ENCODE measurements around the gene ICA1. TPM values are rescaled to one million over a fixed set of nuclear protein-coding genes. Genes with fewer than 3 reads are reported as not detected.
A peak's percentile ranks its signal among the peaks of the same experiment; 100 is the strongest.

The ICA1 gene
- total RNA-seq, 1 donor from 2014 or later, result 28.0 TPM

DNA sequence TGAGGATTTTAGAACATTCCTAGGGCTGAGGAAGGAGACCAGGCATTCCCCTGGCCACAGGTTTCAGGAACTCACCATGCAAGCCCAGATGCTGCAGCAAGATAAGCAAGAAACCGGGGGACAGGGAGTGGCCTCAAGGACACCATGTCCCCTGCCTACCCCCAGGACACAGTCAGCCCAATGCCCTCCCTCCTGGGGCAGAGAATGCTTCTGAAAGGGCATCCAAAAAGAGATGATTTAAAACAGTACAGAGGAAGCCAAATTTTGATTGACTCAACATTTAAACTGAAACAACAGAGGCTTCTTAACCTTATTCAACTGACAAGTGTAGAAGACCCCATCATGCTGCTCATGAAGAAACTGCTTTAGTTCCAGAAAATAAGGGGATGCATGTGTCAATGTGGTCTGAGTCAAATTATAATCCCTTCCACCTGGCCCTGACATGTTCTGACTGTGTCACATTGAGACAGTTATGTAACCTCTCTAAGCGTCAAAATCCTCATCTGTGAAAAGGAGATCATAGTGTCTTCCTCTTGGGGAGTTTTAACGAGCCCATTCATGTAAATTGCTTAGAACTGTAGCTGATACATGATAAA is 60.0 kb downstream of the ICA1 start:
- DNase-seq (ENCODE audit: low read depth in 2 of 2), result no peak

DNA sequence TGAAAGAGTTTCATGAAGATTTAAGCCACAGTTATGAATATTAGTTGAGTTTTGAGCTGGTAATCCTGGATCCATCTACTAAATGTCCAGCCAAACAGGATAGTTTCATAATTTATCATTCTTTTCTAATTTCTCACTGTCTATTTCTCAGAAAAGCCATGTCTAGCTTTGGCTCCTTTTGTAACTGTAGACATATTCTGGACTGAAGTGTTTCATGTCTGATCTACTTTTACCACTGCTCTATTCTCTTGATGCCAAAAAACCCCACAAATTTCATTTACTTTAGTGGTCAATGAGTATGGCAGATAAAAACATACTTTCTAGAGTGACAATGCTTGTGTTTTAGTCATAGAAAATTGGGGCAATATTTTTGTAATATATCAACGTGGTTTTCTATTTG is 61.2 kb downstream of the ICA1 start:
- no peak for DNase-seq (ENCODE audit: low read depth in 2 of 2)

DNA sequence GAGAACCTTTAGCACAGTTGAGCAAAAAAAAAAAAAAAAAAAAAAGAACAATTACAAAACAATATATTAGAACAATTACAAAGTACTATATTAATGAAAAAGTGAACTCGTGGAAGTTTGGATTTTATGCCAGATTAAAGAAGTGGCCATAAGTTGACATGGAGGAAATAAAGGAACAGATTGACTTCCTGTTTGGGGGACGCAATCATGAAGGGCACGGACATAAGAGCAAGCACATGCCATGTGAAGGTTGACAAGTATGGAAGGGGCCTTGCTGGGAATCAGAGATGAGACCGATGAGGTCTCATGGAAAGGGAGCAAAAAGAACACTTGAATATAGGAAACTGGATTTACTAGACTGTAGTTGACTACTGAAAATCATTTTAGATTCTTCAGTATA is 61.7 kb downstream of the ICA1 start:
- DNase-seq (ENCODE audit: low read depth in 2 of 2), result no peak

DNA sequence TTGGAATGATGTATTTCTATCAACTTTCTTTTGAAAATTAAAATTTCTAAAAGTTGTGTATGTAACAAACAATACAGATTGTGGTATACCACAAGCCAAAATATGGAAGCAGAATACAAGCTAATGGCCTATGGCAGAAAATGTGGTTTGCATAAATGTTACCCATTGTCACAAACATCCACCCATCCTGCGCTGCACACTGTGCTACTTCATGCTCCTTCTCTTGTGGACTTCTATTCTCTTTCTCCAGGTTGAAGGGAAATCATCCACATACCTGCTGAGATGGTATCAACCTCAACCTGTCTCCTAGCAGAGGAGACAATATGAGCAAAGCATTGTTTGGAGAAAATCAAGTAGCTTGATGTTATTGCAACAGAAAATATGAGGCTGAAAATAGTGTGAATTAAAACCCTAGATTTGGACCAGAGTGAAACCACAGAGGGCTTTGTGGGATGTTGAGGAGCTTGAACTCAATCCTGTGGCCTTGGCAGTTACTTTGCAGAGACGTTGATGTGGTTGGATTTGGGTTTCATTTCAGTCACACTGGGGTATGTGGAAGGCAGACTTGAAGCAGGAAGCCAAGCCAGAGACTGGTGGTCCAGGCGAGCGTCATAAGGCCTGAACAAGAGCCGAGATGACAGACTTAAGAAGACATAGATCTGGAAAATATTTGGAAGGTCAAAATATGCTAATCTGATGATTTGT is 63.8 kb downstream of the ICA1 start:
- DNase-seq (ENCODE audit: low read depth in 2 of 2), result no peak

DNA sequence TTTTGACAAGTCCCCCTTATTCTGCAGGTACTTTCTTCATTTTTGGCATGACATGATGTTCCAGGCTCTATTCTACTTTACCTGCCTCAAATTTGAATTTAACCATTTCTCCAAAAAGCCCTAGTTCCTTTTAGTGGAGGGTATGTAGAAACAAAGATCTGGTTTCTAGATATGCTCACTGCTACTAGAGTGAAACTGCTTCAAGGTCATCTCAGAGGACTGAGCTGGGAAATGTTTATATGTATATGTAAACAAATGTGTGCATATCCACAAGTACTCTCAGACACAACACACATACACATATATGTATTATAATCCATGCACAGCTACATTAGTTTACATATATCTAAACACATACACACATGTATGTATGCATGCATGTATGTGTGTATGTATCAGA is 69.1 kb downstream of the ICA1 start:
- no peak for DNase-seq (ENCODE audit: low read depth in 2 of 2)

DNA sequence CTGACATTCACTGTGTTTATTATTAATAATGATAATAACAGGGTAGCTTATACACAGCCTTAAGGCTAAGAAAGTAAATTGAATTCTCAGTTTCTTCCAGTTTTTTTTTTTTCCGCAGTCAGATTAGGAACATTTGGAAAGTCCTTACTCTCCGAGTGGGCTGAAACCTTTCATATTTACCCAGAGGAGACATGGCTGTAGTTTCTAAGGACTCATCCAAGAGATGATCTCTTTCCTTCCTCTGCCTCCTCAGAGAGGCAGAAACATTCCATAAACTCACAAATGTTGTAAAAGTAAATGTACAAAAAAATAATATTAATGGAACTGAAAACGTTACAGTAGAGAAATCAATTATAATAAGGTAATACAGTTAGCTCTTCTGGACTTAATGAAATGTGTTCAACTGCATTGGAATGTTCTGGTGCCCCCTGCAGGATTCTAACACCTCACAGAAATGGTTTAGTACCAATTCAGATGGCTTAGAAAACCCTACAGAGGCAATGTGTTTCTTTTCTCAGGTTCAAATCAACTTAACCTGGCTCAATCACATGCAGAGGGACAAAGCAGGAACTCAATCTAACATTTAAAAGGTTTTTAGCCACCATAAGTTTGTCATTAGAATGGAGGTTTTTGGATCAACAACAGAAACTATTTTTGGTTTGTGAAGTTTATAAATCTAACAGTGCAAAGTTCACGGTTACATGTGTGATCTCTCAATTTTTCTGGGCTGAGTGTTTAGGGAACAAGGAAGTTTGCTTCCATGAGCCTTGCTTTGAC is 71.7 kb downstream of the ICA1 start:
- DNase-seq (ENCODE audit: low read depth in 2 of 2), result peak; percentile 39 to 66

DNA sequence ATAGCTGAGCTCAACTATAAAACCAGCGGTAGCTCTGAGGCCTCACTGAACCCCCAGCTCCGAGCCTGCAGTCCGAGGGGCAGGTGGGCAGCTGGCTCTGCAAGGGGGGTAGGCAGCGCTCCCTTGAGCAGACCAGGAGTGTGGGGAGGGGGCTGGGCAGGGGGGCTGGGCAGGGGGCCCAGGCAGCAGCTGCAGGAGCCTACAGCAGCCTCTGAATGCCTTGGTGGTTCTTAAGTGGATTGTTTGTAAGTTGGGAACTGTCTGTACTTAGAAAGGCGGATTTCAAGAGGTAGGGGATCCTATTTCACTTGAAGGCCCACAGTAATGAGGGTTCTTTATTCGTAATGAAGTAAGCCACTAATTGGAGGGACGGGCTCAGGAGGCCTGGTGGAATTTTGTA is 72.3 kb downstream of the ICA1 start:
- no peak for DNase-seq (ENCODE audit: low read depth in 2 of 2)

DNA sequence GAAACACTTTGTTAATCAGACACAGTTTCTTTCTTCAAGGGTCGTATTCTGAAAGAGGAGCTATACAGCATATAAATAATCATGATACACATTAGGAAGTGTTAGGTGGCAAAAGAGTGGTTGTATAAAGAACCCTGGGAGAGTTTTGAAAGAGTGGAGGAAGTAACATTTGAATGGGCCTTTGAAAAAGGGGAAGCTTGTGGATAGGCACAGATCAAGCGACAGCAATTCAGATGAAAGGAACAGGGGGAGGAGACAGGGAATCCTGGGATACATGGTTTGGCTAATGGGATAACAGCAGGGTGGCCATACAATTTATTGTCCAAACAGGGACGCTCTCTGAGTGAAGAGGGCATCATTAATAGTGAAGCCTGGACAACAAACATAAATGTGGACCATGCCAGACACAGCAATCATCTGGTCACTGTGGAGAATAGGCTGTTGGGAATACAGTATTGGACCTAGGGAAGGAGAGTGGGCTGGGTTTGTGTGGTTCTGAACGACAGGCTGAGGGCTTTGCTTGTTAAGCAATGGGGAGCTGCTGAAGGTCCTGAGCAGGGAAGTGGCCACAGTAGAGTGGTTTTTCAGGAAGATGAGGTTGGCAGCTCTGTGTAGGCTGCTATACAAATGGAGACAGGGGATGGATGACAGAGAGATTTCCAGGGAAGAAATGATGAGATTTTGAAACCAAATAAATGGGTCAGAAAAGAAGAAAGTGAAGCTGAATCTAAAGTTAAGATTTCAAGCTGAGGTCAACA is 75.9 kb downstream of the ICA1 start:
- DNase-seq (ENCODE audit: low read depth in 2 of 2), result no peak

DNA sequence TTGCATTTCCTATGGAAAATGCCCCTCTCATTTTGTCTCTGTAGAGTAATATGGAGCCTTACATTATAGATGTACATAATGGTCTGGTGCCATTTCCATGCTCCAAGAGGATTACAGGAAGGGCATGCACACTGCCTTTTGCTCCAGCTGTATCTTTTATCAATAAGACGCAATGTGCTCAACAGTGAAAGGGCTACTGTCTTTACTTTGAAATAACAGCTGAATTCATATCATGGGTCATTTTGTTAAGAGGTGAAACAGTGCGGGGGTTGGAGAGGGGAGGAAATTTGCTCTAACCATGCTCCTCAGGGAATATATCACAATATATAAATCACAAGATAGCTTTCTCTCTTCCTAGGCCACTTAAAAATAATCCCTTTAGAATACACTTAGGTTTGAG is 77.7 kb downstream of the ICA1 start:
- DNase-seq (ENCODE audit: low read depth in 2 of 2), result no peak

DNA sequence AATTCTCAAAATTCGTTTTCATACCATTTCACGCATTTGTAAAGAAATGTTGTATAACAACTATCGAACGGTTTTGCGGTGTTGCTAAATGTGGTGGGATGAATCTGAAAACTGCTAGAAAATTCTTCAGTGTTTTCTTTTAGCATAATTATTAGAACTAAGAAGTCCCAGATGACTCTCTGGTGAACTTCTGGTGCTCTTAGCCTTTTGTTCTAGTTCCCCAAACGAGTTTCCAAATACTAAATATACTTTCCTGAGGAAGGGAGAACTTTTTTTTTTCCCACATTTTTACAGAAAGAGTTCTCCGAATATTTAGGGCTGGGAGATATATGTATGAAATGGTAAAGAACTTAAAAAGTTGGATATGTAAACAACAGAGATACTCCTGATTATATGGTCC is 82.5 kb downstream of the ICA1 start:
- DNase-seq (ENCODE audit: low read depth in 2 of 2), result no peak

DNA sequence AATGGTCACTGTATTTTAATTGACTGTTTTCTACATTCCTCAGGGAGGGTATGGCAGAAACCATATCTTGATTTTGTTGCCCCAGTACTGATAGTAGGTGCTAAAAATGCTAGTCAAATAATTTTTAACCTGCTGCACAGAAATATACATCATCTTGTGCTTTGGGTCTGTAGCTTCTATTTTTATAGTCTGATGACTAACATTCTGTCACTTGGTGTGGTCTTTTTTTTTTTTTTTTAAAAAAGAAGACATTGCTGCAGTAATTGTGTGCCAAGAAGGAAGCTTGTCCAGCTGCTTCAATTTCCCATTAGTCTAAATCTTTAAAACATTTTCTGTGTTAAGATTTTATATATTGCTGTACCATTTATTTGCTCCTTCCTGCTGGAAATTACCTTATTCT is 83.6 kb downstream of the ICA1 start:
- DNase-seq (ENCODE audit: low read depth in 2 of 2), result peak in 1 of 2 donors; percentile 23

DNA sequence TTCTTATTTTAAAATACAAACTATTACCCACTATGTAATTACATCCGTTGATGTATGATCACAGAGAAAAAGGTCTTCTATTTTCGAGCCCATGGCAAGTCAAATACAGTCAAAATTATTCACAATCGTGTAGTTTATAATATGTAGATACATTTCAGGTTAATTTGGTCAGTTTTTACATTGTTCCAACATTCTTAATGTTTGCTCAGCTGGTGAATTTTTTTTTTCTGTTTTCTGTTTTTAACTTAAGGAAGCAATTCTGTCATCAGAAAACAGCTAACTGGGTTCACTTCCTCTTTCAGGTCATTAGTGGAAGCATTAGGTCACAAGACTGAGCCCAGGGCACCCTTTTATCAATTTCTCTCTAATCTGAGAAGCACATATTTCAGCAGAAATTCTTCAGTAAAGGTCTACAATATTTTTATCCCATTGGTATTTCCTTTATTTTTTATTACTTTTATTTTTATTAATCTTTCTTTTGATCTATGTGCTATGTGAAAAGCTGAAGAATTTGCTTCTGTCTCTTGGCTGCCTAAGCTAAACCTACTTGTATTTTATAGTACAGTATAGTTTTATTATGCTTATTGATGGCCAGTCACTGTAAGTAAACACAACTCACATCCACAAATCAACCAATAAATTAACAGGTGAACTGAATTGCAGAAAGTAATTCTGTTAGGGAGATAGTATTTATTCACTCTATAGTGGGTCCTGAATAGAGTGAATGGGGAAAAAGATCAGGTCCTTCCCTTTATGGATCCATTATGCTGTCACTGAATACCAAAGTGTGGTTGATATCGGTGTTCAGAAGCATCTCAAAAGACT is 84.6 kb downstream of the ICA1 start:
- DNase-seq (ENCODE audit: low read depth in 2 of 2), result peak in 1 of 2 donors; percentile 60

DNA sequence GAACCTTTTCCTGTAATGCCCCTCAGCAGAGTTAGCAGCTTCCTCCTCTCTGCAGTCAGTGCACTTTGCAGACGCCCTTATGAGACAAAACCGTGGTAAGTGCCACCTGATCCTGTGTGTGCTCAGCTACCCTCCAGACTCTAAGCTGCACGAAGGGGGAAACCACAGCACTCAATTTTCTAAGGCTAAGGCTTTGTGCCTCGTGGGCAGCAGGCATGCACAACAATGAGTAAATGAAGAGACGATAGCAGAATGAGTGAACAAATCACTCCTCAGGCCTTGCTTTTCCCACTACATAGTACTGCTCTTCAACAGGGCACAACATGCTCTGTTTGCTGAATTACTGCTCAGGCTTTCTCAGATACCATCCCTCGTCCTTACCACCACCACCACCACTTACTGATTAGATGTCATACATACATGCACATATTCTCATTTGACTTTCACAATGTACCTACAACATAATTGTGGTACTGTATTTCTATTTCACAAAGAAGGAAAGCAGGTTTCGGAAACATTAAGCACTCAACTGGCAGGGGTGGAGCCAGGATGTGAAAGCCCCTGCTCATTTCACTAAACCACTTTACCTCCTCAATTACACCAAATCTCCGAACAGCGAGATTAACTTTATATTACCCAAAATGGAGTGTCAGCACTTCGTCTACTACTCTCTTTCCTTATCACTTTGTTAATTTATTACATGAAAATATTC is 85.4 kb downstream of the ICA1 start:
- DNase-seq (ENCODE audit: low read depth in 2 of 2), result no peak

DNA sequence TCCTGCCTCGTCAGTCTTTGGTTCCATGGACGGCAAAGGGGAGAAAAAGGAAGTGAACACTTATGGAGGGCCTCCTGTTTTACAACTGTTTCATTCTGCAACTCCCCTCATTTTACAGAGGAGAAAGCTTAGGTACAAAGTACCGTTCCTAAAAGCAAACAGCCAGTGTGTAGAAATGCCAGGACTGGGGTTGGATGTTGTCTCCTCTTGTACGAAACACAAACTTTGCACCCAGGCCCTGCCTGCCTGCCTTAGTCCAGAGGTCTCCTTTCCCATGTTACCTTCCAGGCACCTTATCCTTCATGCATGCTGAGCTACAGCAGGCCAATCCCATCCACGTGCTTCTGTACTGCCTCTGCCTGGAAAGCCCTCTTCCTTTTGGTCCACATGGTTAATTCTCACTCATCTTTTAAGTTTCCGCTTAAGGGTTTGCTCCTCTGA is 86.0 kb downstream of the ICA1 start:
- DNase-seq (ENCODE audit: low read depth in 2 of 2), result no peak

DNA sequence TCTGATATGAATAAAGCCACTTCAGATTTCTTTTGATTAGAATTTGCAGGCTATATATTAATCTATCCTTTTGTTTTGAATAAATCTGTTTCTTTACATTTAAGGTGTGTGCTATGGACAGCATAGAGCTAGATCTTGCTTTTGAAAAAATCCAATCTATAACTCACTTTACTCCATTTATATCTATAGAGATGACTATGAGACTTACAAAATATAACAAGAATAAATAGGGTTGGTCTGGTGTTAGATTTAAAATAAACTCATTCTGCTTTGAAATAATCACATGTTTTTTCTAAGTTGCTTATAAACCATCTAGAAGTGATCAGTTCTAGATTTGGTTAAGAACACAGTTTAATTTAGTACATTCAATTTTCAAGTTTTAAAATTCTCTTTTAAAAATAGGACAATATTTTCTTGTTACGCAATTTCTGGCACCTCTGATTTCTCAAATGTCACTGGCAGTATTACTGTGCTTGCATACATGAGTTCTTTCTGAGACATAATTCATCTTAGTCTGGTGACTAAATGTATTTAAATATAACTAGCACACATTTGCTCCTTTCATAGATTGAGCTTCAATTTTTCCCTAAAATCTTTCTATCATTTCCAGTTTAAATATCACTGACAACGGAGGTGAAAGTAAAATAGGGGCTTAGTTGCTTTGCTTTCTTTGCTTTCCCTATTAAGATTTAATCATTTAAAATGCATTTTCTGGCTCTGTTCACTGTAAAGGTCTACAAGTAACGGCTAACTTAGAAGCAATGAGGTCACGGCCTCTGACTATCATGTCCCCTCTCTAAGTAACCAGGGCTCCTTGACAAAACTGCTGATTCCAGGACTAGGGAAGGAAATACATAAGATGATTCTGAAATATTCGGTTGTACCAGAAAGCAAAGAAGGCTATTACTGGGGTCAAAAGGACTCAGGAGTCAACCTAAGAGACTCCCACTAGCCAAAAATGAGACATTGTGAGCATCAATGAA is 89.3 kb downstream of the ICA1 start:
- DNase-seq (ENCODE audit: low read depth in 2 of 2), result no peak

DNA sequence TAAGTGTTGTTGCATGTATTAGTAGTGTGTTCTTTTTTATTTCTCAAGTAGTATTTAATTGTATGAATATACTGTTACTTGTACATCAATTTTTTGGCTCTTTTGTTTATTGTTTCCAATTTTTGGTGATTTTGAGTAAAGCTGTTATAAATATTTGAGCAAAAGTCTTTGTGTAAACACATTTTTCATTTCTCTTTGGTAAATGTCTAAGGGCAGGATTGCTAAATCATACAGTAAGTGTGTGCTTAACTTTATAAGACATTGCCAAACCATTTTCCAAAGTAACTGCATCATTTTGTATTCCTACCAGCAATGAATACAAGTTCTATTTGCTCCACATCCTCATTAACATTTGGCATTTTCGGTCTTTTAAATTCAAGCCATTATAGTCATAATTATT is 92.8 kb downstream of the ICA1 start:
- DNase-seq (ENCODE audit: low read depth in 2 of 2), result no peak

DNA sequence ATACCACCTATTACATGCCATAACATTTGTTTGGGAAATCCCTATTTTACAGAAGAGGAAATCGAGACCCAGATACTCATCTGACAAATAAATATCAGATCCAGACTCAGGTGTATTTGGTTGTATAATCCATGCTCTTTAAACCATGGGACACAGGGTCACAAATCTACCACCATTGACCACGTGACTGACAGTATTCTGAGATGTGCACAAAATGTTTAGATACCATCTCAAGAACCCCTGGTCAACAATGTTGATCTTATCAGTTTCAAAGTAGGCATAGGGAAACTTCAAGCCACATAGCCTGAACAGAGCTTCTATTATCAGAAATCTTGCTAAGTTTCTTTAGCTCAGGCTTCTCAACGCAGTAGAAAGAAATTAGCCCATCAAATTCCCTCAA is 93.6 kb downstream of the ICA1 start:
- DNase-seq (ENCODE audit: low read depth in 2 of 2), result no peak

DNA sequence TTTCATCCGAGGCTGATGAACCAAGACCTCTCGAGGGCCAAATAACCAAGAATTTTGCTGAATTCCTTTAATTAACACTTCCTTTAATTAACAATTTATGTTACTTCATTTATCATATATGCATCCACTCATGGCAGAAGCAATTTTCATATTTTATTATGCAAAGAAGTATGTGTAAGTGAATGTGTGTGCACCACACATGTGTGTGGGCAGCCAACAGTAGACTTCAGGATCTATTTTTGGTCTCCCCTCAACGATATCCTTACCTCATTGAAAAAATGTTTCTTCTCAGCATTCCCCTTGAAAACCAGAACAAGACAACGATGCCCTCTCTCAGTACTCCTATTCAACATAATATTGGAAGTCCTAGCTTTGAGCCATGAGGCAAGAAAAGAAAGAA is 96.8 kb downstream of the ICA1 start:
- no peak for DNase-seq (ENCODE audit: low read depth in 2 of 2)

DNA sequence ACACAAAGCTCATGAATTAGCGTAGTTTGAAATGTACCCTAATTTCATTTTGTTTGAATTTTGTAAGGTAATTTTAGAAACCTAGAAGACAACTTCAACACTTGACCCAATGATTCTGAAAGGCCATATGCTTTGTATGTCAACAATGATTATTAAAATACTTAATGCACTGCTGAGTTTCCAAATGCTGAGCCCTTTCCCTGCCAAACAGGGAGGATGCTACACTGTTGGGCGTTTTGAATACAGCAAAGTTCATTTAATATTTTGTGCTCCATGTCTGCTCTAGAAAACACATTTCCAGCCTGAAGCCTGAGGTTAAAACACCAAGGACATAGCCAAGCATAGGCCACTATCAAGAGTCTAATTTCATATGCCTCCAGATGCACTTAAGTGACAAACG is 99.8 kb downstream of the ICA1 start:
- DNase-seq (ENCODE audit: low read depth in 2 of 2), result no peak

Data from dermis microvascular lymphatic vessel endothelial cell (primary cell).